Left renal cortex interstitium (tissue), 4 donors: Measurements from ENCODE around the gene GAGE12C. TPM values are rescaled to one million over a fixed set of nuclear protein-coding genes. Genes with fewer than 3 reads are reported as not detected.
"Not testable (repeated sequence)": the region's sequence is repeated elsewhere in the genome, so short reads cannot be mapped to it uniquely, and the experiment has no call there.

ENCODE experiments used
- DNase-seq, 4 donors: peaks; one replicate each; pipeline ENCODE4 v3.0.0-alpha.2; 2013; ENCODE audit warnings: low read depth in 4 of 4, low spot score in 2 of 4, missing footprints in 1 of 4
- polyA plus RNA-seq, 4 donors: library from polyadenylated mRNA; unstranded; fragments of 120-200 nt; gene quantifications; one replicate each; pipeline ENCODE4 v1.2.1, GENCODE V29; 2013; ENCODE audit not compliant: insufficient read length in 4 of 4

Gene GAGE12C, protein sequence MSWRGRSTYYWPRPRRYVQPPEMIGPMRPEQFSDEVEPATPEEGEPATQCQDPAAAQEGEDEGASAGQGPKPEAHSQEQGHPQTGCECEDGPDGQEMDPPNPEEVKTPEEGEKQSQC
- not detected for polyA plus RNA-seq

DNA sequence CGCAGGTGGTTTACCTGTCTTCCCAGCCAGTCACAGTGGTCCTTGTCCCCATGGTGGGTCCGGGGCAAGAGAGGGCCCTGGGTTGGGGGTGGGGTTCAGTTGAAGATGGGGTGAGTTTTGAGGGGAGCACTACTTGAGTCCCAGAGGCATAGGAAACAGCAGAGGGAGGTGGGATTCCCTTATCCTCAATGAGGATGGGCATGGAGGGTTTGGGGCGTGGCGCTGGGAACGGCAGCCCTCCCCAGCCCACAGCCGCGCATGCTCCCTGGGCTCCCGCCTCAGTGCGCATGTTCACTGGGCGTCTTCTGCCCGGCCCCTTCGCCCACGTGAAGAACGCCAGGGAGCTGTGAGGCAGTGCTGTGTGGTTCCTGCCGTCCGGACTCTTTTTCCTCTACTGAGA lies at the start of gene GAGE12C:
TSS of gene GAGE12C (plus strand) at position 301 of the 400 bp plus-strand sequence. CDS start 1,155 bp downstream, outside the sequence.
- DNase-seq, result not testable (repeated sequence)

DNA sequence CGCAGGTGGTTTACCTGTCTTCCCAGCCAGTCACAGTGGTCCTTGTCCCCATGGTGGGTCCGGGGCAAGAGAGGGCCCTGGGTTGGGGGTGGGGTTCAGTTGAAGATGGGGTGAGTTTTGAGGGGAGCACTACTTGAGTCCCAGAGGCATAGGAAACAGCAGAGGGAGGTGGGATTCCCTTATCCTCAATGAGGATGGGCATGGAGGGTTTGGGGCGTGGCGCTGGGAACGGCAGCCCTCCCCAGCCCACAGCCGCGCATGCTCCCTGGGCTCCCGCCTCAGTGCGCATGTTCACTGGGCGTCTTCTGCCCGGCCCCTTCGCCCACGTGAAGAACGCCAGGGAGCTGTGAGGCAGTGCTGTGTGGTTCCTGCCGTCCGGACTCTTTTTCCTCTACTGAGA lies 9.5 kb downstream of the GAGE12C start, which contains the start of gene GAGE12D:
TSS of gene GAGE12D (plus strand) at position 301 of the 400 bp plus-strand sequence. CDS start 1,155 bp downstream, outside the sequence.
- not testable (repeated sequence) for DNase-seq

DNA sequence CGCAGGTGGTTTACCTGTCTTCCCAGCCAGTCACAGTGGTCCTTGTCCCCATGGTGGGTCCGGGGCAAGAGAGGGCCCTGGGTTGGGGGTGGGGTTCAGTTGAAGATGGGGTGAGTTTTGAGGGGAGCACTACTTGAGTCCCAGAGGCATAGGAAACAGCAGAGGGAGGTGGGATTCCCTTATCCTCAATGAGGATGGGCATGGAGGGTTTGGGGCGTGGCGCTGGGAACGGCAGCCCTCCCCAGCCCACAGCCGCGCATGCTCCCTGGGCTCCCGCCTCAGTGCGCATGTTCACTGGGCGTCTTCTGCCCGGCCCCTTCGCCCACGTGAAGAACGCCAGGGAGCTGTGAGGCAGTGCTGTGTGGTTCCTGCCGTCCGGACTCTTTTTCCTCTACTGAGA lies 19.0 kb downstream of the GAGE12C start, which contains the start of gene GAGE12E:
TSS of gene GAGE12E (plus strand) at position 301 of the 400 bp plus-strand sequence. CDS start 1,155 bp downstream, outside the sequence.
- DNase-seq, result not testable (repeated sequence)

DNA sequence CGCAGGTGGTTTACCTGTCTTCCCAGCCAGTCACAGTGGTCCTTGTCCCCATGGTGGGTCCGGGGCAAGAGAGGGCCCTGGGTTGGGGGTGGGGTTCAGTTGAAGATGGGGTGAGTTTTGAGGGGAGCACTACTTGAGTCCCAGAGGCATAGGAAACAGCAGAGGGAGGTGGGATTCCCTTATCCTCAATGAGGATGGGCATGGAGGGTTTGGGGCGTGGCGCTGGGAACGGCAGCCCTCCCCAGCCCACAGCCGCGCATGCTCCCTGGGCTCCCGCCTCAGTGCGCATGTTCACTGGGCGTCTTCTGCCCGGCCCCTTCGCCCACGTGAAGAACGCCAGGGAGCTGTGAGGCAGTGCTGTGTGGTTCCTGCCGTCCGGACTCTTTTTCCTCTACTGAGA lies 28.6 kb downstream of the GAGE12C start, which contains the start of gene GAGE12F:
TSS of gene GAGE12F (plus strand) at position 301 of the 400 bp plus-strand sequence. CDS start 1,155 bp downstream, outside the sequence.
- DNase-seq, result not testable (repeated sequence)

DNA sequence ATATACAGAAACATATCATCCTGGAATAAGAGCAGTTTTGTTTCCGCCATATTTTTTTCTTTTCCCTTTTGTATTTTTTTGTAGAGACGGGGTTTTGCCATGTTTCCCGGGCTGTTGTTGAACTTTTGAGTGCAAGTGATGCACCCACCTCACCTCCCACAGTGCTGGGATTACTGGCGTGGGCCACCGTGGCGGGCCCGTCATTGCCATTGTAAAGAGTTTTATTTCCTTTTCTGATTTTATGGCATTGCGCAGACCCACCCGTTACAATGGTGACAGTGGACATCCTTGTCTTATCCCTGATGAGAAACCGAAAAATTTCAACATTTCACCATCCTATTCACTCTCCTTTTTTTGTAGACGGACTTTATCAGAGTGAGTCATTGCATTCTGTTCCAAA lies 36.8 kb downstream of the GAGE12C start:
- not testable (repeated sequence) for DNase-seq

DNA sequence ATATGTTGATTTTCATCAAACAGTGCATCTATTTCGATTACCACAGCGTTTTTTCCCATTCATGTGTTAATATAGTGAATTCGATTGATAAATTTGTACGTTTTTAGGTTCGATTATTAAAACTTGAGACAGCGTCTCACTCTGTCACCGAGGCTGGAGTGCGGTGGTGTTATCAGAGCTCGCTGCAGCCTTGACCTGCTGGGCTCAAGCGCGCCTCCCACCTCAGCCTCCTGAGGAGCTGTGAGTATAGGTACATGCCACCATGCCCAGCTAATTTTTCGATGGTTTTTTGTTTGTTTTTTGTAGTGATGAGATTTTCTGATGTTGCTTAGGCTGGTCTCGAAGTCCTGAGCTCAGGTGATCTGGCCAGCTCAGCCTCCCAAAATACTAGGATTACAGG lies 37.2 kb downstream of the GAGE12C start:
- not testable (repeated sequence) for DNase-seq

DNA sequence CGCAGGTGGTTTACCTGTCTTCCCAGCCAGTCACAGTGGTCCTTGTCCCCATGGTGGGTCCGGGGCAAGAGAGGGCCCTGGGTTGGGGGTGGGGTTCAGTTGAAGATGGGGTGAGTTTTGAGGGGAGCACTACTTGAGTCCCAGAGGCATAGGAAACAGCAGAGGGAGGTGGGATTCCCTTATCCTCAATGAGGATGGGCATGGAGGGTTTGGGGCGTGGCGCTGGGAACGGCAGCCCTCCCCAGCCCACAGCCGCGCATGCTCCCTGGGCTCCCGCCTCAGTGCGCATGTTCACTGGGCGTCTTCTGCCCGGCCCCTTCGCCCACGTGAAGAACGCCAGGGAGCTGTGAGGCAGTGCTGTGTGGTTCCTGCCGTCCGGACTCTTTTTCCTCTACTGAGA lies 38.1 kb downstream of the GAGE12C start, which contains the start of gene GAGE12G:
TSS of gene GAGE12G (plus strand) at position 301 of the 400 bp plus-strand sequence. CDS start 1,155 bp downstream, outside the sequence.
- not testable (repeated sequence) for DNase-seq

DNA sequence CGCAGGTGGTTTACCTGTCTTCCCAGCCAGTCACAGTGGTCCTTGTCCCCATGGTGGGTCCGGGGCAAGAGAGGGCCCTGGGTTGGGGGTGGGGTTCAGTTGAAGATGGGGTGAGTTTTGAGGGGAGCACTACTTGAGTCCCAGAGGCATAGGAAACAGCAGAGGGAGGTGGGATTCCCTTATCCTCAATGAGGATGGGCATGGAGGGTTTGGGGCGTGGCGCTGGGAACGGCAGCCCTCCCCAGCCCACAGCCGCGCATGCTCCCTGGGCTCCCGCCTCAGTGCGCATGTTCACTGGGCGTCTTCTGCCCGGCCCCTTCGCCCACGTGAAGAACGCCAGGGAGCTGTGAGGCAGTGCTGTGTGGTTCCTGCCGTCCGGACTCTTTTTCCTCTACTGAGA lies 47.7 kb downstream of the GAGE12C start, which contains the start of gene GAGE12H:
TSS of gene GAGE12H (plus strand) at position 301 of the 400 bp plus-strand sequence. CDS start 1,155 bp downstream, outside the sequence.
- DNase-seq, result not testable (repeated sequence)

Other genes with a start within 250 kb of the GAGE12C start
- gene GAGE10, start 228.5 kb upstream of the GAGE12C start, polyA plus RNA-seq, result under 1 TPM in 1 of 4 donors, not detected in 3; 0.24 TPM
- gene GAGE12J, start 210.1 kb upstream of the GAGE12C start, polyA plus RNA-seq, result not detected
- not detected for gene GAGE13, start 200.6 kb upstream of the GAGE12C start, polyA plus RNA-seq
- gene GAGE12D, start 9.6 kb downstream of the GAGE12C start, polyA plus RNA-seq, result not detected
- not detected for gene GAGE12E, start 19.1 kb downstream of the GAGE12C start, polyA plus RNA-seq
- not detected for gene GAGE12F, start 28.7 kb downstream of the GAGE12C start, polyA plus RNA-seq
- gene GAGE12G, start 38.2 kb downstream of the GAGE12C start, polyA plus RNA-seq, result not detected
- gene GAGE12H, start 47.8 kb downstream of the GAGE12C start, polyA plus RNA-seq, result not detected
- not detected for gene GAGE2A, start 57.3 kb downstream of the GAGE12C start, polyA plus RNA-seq
- gene GAGE1, start 66.8 kb downstream of the GAGE12C start, polyA plus RNA-seq, result under 1 TPM in 1 of 4 donors, not detected in 3; 0.03 TPM
- gene PAGE1, start 163.8 kb downstream of the GAGE12C start, polyA plus RNA-seq, result not detected